B cell (primary cell): ENCODE measurements around the gene ADRB1. TPM values are rescaled to one million over a fixed set of nuclear protein-coding genes. Genes with fewer than 3 reads are reported as not detected.

Experiments
- ATAC-seq: fragments of 200-7000 bp; cut with Tn5 transposase; one replicate; pipeline ENCODE4 v1.10.0; 2021; ENCODE audit warnings: low read depth, mild to moderate bottlenecking, moderate number of reproducible peaks, moderate library complexity
- CTCF ChIA-PET: fragments of 350-600 bp; sonication (Branson Sonifier 250); formaldehyde crosslinking; loops from one replicate; lab custom pipeline; 2021; ENCODE audit warnings: antibody characterized with exemption, inconsistent platforms; lab: Charles Lee
- POLR2A ChIA-PET: fragments of 350-600 bp; sonication (Branson Sonifier 250); formaldehyde crosslinking; loops from one replicate; lab custom pipeline; 2021; ENCODE audit warnings: antibody characterized with exemption; lab: Charles Lee
- DNase-seq: peaks from one replicate; pipeline ENCODE4 v3.0.0; 2013
- H2AFZ ChIP-seq: 2 replicates; pipeline ENCODE4 v1.6.1; 2012; ENCODE audit warnings: mild to moderate bottlenecking, low read depth, low read length; ENCODE audit not compliant: insufficient read depth, poor library complexity, severe bottlenecking
- H3K27ac ChIP-seq, 2 donors: 1 replicate in 1 of 2; 2 replicates in 1 of 2; pipeline ENCODE4 v1.5.1; 2012 to 2013; ENCODE audit warnings: low read length in 2 of 2, mild to moderate bottlenecking in 2 of 2, moderate library complexity in 1 of 2
- H3K27me3 ChIP-seq, 4 experiments: fragments of 200-600 bp in 1 of 4; sonication (generic) in 1 of 4; replicated peaks in 1 of 4; 1 replicate in 2 of 4; 2 replicates in 2 of 4; pipeline versions ENCODE4 v1.6.1 to v1.7.0; 2013 to 2016; ENCODE audit warnings: low read length in 3 of 4, mild to moderate bottlenecking in 2 of 4, mixed read lengths in 1 of 4, moderate library complexity in 1 of 4; ENCODE audit not compliant: insufficient read depth in 4 of 4, control insufficient read depth in 3 of 4; ENCODE audit errors: control extremely low read depth in 1 of 4
- H3K36me3 ChIP-seq, 2 experiments: replicated peaks in 1 of 2; 1 replicate in 1 of 2; 2 replicates in 1 of 2; pipeline versions ENCODE4 v1.6.1 to v1.7.1; 2013; ENCODE audit warnings: low read length in 1 of 2; ENCODE audit not compliant: insufficient read depth in 2 of 2, control insufficient read depth in 1 of 2; ENCODE audit errors: control extremely low read depth in 1 of 2, extremely low read depth in 1 of 2
- H3K4me1 ChIP-seq, 2 donors: fragments of 200-600 bp in 1 of 2; sonication (generic) in 1 of 2; 1 replicate in 1 of 2; 2 replicates in 1 of 2; pipeline versions ENCODE4 v1.5.1 to v1.6.1; 2013 to 2017; ENCODE audit warnings: low read length in 2 of 2; ENCODE audit not compliant: control insufficient read depth in 2 of 2, insufficient read depth in 2 of 2
- H3K4me2 ChIP-seq: replicated peaks from 2 replicates; pipeline ENCODE3; 2012; ENCODE audit warnings: mild to moderate bottlenecking, low read depth, low read length; ENCODE audit not compliant: poor library complexity, severe bottlenecking
- H3K4me3 ChIP-seq, 5 experiments: fragments of 200-600 bp in 1 of 5; sonication (generic) in 1 of 5; 1 replicate in 3 of 5; 2 replicates in 2 of 5; pipeline versions ENCODE4 v1.5.1 to v1.7.0; 2011 to 2016; ENCODE audit warnings: low read length in 4 of 5, mild to moderate bottlenecking in 4 of 5, low read depth in 2 of 5, control low read depth in 1 of 5, moderate library complexity in 1 of 5; ENCODE audit not compliant: insufficient read depth in 1 of 5; ENCODE audit errors: control extremely low read depth in 1 of 5, extremely low read depth in 1 of 5
- H3K79me2 ChIP-seq: fragments of 200-600 bp; sonication (generic); one replicate; pipeline ENCODE4 v1.6.0; 2016; ENCODE audit warnings: low read length; ENCODE audit not compliant: control insufficient read depth, insufficient read depth
- H3K9ac ChIP-seq: fragments of 200-600 bp; sonication (generic); 2 replicates; pipeline ENCODE4 v1.6.1; 2017; ENCODE audit warnings: mild to moderate bottlenecking, low read length, moderate library complexity
- H3K9me3 ChIP-seq, 3 donors: one replicate each; pipeline versions ENCODE4 v1.6.1 to v1.7.1; 2013; ENCODE audit warnings: low read length in 2 of 3; ENCODE audit not compliant: control insufficient read depth in 2 of 3, insufficient read depth in 1 of 3; ENCODE audit errors: control extremely low read depth in 1 of 3
- H4K20me1 ChIP-seq: 2 replicates; pipeline ENCODE4 v1.6.0; 2012; ENCODE audit warnings: mild to moderate bottlenecking, low read length; ENCODE audit not compliant: insufficient read depth, control insufficient read depth, poor library complexity, severe bottlenecking
- H3K27ac Mint-ChIP-seq: one replicate; pipeline ENCODE4 v1.8.0; 2021; ENCODE audit warnings: mixed read lengths
- H3K27me3 Mint-ChIP-seq: one replicate; pipeline ENCODE4 v1.8.0; 2021; ENCODE audit warnings: mixed read lengths
- H3K4me1 Mint-ChIP-seq: one replicate; pipeline ENCODE4 v1.8.0; 2021; ENCODE audit warnings: mixed read lengths
- H3K4me3 Mint-ChIP-seq: one replicate; pipeline ENCODE4 v1.8.0; 2021; ENCODE audit warnings: mixed read lengths
- H3K9me3 Mint-ChIP-seq: one replicate; pipeline ENCODE4 v1.8.0; 2022; ENCODE audit warnings: mixed read lengths; ENCODE audit not compliant: insufficient read depth
- CTCF ChIP-seq: fragments of 200-600 bp; IDR thresholded peaks from one replicate; pipeline ENCODE4 v1.8.0; 2022; ENCODE audit warnings: antibody characterized with exemption, mild to moderate bottlenecking
- EZH2 ChIP-seq: IDR thresholded peaks from 2 replicates; pipeline ENCODE4 v1.6.1; 2012; ENCODE audit warnings: borderline replicate concordance, low read depth, mild to moderate bottlenecking, moderate library complexity, low read length; ENCODE audit not compliant: insufficient read depth, poor library complexity, severe bottlenecking
- WGBS: methylation state at CpG from one replicate; pipeline ENCODE4 v1.1.5; 2013; ENCODE audit warnings: missing lambda C conversion rate; ENCODE audit not compliant: insufficient coverage; 5-methylcytosine and 5-hydroxymethylcytosine counted together
- intact Hi-C: fragments of 100-400 bp; cut with micrococcal nuclease; formaldehyde crosslinking; loops from one replicate; pipeline ENCODE4 v1.10.0; 2022
- polyA plus RNA-seq: library from polyadenylated mRNA; depleted of rRNA; stranded (reverse); fragments of >200 nt; gene quantifications from 2 replicates; pipeline ENCODE4 v1.2.3, GENCODE V29; 2012
- total RNA-seq, 2 donors: library from RNA; stranded (reverse); fragments of 120-200 nt in 1 of 2; gene quantifications; 1 replicate in 1 of 2; 2 replicates in 1 of 2; pipeline versions ENCODE4 v1.2.3 to v1.2.4, GENCODE V29; 2013 to 2022

ADRB1 gene
- total and polyA plus RNA-seq, 2 donors (not counting 1 experiment from before 2014, with no cell fraction given): 0.10 TPM; not detected in 1

- TF ChIP-seq CTCF (no peak), EZH2 (no peak)
Measured at GRCh38 chr10:114028425-114028824, 15.2 kb upstream of the ADRB1 start.

GRCh38 chr10:114029655-114030054 is 14.0 kb upstream of the ADRB1 start:
- no peak for DNase-seq
- no peak overlapping the region for H3K4me2 ChIP-seq
- no peaks in the 10 kb centered on the region for H4K20me1 ChIP-seq
- Mint-ChIP-seq H3K27me3 (no peaks in the 10 kb centered on the region), H3K27ac (no peak overlapping the region), H3K4me3 (no peak overlapping the region), H3K9me3 (no peaks in the 10 kb centered on the region), H3K4me1 (peaks cover 20% of the 10 kb centered on the region)
- no peaks in the 10 kb centered on the region for H3K27me3 ChIP-seq
- WGBS: no CpG with 5 or more reads among the region's 4 CpGs
- no peak for ATAC-seq
- H3K79me2 ChIP-seq: no peaks in the 10 kb centered on the region
- no peaks in the 10 kb centered on the region for H3K36me3 ChIP-seq
- TF ChIP-seq CTCF: no peak
- no peak for TF ChIP-seq EZH2
- H2AFZ ChIP-seq: no peak overlapping the region
- no peak overlapping the region for H3K4me3 ChIP-seq
- ChIA-PET CTCF (no interaction called here), POLR2A (no interaction called here)
- H3K9me3 ChIP-seq: no peaks in the 10 kb centered on the region
- no peak overlapping the region for H3K27ac ChIP-seq
- H3K4me1 ChIP-seq: peaks cover 16 to 18% of the 10 kb centered on the region in 2 donors
- no peak overlapping the region for H3K9ac ChIP-seq
- intact Hi-C loops: loop anchor here (10.0 kb wide), 1 partner anchor 345 kb away; no protein-coding TSS in a partner anchor

More at GRCh38 chr10:114028425-114028824, 15.2 kb upstream of the ADRB1 start:
- intact Hi-C loops: loop anchor here (10.0 kb wide), 1 partner anchor 344 kb away; no protein-coding TSS in a partner anchor
- no peak overlapping the region for H3K27ac ChIP-seq
- H3K9me3 ChIP-seq: no peaks in the 10 kb centered on the region
- Mint-ChIP-seq H3K27ac (no peak overlapping the region), H3K27me3 (no peaks in the 10 kb centered on the region), H3K9me3 (no peaks in the 10 kb centered on the region), H3K4me1 (peaks cover 27% of the 10 kb centered on the region), H3K4me3 (no peak overlapping the region)
- DNase-seq: no peak
- H3K9ac ChIP-seq: no peak overlapping the region
- no peak overlapping the region for H3K4me3 ChIP-seq
- POLR2A ChIA-PET: no interaction called here
- no peaks in the 10 kb centered on the region for H3K27me3 ChIP-seq
- no peak overlapping the region for H2AFZ ChIP-seq
- H3K4me2 ChIP-seq: no peak overlapping the region
- no peaks in the 10 kb centered on the region for H3K79me2 ChIP-seq
- H3K36me3 ChIP-seq: no peaks in the 10 kb centered on the region
- no peak for ATAC-seq
- H3K4me1 ChIP-seq: peaks cover 24 to 26% of the 10 kb centered on the region in 2 donors
- no CpG with 5 or more reads among the region's 4 CpGs for WGBS
- no peaks in the 10 kb centered on the region for H4K20me1 ChIP-seq
- CTCF ChIA-PET: no interaction called here
